HepG2 (cell line): ENCODE measurements around the gene BCLAF1.

Experiments
- ARNT ChIP-seq: fragments of 450-650 bp; IDR thresholded peaks from 2 replicates; pipeline ENCODE4 v1.6.1; 2017
- TF ChIP-seq, protein P1 (sequence below): sonication (generic); formaldehyde crosslinking; conservative IDR thresholded peaks from 2 replicates; pipeline ENCODE4 v1.4.0; 2020; ENCODE audit warnings: missing genetic modification reagents

DNA sequence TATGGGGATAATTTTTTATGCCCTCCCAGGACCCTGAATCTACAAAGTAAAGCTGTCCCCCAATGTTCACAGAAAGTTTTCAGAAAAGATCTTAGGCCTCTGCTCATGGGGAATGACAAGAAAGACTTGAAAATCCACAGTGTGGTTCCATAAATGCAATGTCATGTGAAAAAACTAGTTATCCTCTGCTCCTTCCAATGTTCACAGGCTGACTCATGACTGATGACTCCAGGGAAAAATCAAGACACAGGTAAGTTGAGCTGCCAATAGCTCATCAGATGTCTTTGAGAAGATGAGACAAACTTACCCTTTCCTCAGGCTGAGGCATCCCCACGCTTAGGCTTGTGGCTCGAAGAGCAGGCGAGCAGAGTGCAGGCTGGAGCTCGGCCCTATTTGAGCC lies 14.8 kb upstream of the BCLAF1 start:
- TF ChIP-seq, protein P1, sequence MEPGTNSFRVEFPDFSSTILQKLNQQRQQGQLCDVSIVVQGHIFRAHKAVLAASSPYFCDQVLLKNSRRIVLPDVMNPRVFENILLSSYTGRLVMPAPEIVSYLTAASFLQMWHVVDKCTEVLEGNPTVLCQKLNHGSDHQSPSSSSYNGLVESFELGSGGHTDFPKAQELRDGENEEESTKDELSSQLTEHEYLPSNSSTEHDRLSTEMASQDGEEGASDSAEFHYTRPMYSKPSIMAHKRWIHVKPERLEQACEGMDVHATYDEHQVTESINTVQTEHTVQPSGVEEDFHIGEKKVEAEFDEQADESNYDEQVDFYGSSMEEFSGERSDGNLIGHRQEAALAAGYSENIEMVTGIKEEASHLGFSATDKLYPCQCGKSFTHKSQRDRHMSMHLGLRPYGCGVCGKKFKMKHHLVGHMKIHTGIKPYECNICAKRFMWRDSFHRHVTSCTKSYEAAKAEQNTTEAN (CRISPR knock-in tag), result no peak
- TF ChIP-seq ARNT, result no peak
